PC-3 (cell line): ENCODE results near the gene GINS2. TPM values are rescaled to one million over a fixed set of nuclear protein-coding genes. Genes with fewer than 3 reads are reported as not detected.

Experiments used
- ATAC-seq: fragments of 200-7000 bp; cut with Tn5 transposase; 2 replicates; pipeline ENCODE4 v1.9.1; 2020; ENCODE audit warnings: mild to moderate bottlenecking, moderate library complexity
- BruUV-seq: library from RNA; stranded (reverse); fragments of 400-500 nt; replicated peaks from 2 replicates; lab custom pipeline; 2021; lab: Mats Ljungman, UMichigan
- CTCF ChIA-PET: fragments of 300-600 bp; sonication (Branson Sonifier 250); formaldehyde crosslinking; loops from one replicate; lab custom pipeline; 2022; ENCODE audit warnings: antibody characterized with exemption; lab: Charles Lee
- POLR2A ChIA-PET: fragments of 300-600 bp; sonication (Branson Sonifier 250); formaldehyde crosslinking; loops from one replicate; lab custom pipeline; 2022; ENCODE audit warnings: antibody characterized with exemption; ENCODE audit not compliant: unreplicated experiment; lab: Charles Lee
- DNase-seq: peaks from one replicate; pipeline ENCODE4 v3.0.0-alpha.2; 2015
- H2AFZ ChIP-seq: fragments of 300-600 bp; sonication (generic); 2 replicates; pipeline ENCODE4 v1.6.0; 2016; ENCODE audit warnings: antibody characterized with exemption, low read length
- H3F3A ChIP-seq: fragments of 300-600 bp; sonication (generic); one replicate; pipeline ENCODE4 v1.6.0; 2017; ENCODE audit warnings: antibody characterized with exemption, low read length, control low read depth, mild to moderate bottlenecking; ENCODE audit not compliant: unreplicated experiment
- H3K27ac ChIP-seq: fragments of 300-600 bp; sonication (generic); 2 replicates; pipeline ENCODE4 v1.5.1; 2016; ENCODE audit warnings: mild to moderate bottlenecking, low read length
- H3K27me3 ChIP-seq: fragments of 300-600 bp; sonication (generic); 2 replicates; pipeline ENCODE4 v1.6.1; 2016; ENCODE audit warnings: low read length, mixed read lengths
- H3K36me3 ChIP-seq: fragments of 300-600 bp; sonication (generic); 2 replicates; pipeline ENCODE4 v1.6.1; 2016; ENCODE audit warnings: low read depth, mixed run types, low read length, mixed read lengths
- H3K4me1 ChIP-seq: fragments of 300-600 bp; sonication (generic); 2 replicates; pipeline ENCODE4 v1.5.1; 2016; ENCODE audit warnings: low read length; ENCODE audit not compliant: insufficient read depth
- H3K4me2 ChIP-seq: fragments of 300-600 bp; sonication (generic); 2 replicates; pipeline ENCODE4 v1.6.0; 2016; ENCODE audit warnings: low read length
- H3K4me3 ChIP-seq: fragments of 300-600 bp; sonication (generic); 2 replicates; pipeline ENCODE4 v1.5.1; 2016; ENCODE audit warnings: mild to moderate bottlenecking, low read length, mixed read lengths
- H3K79me2 ChIP-seq: fragments of 300-600 bp; sonication (generic); 2 replicates; pipeline ENCODE4 v1.6.1; 2017; ENCODE audit warnings: low read length, mixed read lengths
- H3K9ac ChIP-seq: fragments of 300-600 bp; sonication (generic); 2 replicates; pipeline ENCODE4 v1.6.0; 2016; ENCODE audit warnings: mild to moderate bottlenecking, low read length
- H3K9me2 ChIP-seq: fragments of 300-600 bp; sonication (generic); replicated peaks from 2 replicates; pipeline ENCODE4 v1.6.1; 2016; ENCODE audit warnings: mixed run types, low read length, mixed read lengths
- H3K9me3 ChIP-seq: fragments of 300-600 bp; sonication (generic); 2 replicates; pipeline ENCODE4 v1.6.1; 2016; ENCODE audit warnings: low read length, mixed read lengths
- H4K20me1 ChIP-seq: fragments of 300-600 bp; sonication (generic); 2 replicates; pipeline ENCODE4 v1.6.1; 2016; ENCODE audit warnings: low read length, mixed read lengths
- EZH2 ChIP-seq: fragments of 300-600 bp; sonication (generic); IDR thresholded peaks from one replicate; pipeline ENCODE4 v1.6.1; 2017; ENCODE audit warnings: antibody characterized with exemption, mild to moderate bottlenecking, low read length; ENCODE audit not compliant: unreplicated experiment
- EZH2phosphoT487 ChIP-seq: fragments of 300-600 bp; sonication (generic); IDR thresholded peaks from 2 replicates; pipeline ENCODE4 v1.6.1; 2018; ENCODE audit warnings: mild to moderate bottlenecking, antibody characterized with exemption, low read length, borderline replicate concordance
- intact Hi-C: fragments of 100-400 bp; cut with micrococcal nuclease; formaldehyde crosslinking; loops from 2 replicates; pipeline ENCODE4 v1.9.0; 2023
- total RNA-seq: library from RNA; depleted of rRNA; stranded (reverse); fragments of >200 nt; gene quantifications from 2 replicates; pipeline ENCODE4 v1.2.3, GENCODE V29; 2014
- TF ChIP-seq, protein P1 (sequence below): fragments of 300-600 bp; sonication (generic); conservative IDR thresholded peaks from 2 replicates; pipeline ENCODE4 v1.5.1; 2017; ENCODE audit warnings: antibody characterized with exemption, low read depth, mild to moderate bottlenecking, low read length

The GINS2 gene
- total RNA-seq, 1 experiment from 2014 or later = 28.7 TPM

DNA sequence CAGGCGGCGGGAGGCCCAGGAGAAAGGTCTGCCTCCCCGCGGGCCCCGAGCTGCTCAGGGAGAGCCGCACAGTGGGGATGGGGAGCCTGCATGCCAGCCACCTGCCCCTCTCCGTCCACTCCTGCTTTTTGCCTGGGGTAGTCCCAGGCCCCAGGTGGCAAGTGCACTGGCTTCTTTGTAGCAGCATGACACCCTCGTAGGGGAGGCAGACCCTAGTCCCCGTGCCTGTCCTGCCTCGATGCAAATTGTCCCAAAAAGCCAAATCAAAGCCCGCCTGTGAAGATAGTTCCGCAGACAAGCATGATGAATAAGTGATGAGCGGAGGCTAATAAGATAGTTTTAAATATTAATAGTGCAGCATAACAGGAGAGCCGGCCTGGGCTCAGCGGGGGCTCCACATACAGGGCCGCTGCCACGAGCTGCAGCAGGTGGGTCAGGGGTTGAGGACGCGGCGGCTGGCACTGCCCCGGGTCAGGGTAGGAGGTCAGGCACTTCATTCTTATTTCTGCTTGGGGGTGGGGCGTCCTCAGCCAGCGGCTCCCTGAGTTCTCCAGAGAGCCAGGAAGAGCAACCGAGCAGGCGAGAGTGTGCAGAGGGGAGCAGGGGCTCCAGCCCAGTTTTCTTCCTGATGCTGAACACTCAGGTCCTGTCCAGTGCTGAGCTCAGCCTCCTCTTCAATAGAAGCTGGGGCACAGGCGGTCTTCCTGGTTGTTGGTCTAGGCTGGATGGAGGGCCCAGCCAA, 26.8 kb downstream of the GINS2 start:
- Histone ChIP-seq H3K27ac (no peak overlapping the region), H4K20me1 (no peaks in the 10 kb centered on the region), H3F3A (no peaks in the 10 kb centered on the region), H3K9me2 (no peaks in the 10 kb centered on the region), H3K36me3 (peaks cover 13% of the 10 kb centered on the region), H3K79me2 (no peaks in the 10 kb centered on the region), H3K4me2 (no peak overlapping the region), H3K9me3 (no peaks in the 10 kb centered on the region), H3K9ac (no peak overlapping the region), H3K4me3 (no peak overlapping the region), H2AFZ (no peak overlapping the region), H3K4me1 (no peaks in the 10 kb centered on the region), H3K27me3 (no peaks in the 10 kb centered on the region)
- ATAC-seq (no peak), DNase-seq (no peak)
- ChIA-PET CTCF (no interaction called here), POLR2A (no interaction called here)
- TF ChIP-seq EZH2phosphoT487 (no peak), EZH2 (no peak)
- TF ChIP-seq, protein P1, sequence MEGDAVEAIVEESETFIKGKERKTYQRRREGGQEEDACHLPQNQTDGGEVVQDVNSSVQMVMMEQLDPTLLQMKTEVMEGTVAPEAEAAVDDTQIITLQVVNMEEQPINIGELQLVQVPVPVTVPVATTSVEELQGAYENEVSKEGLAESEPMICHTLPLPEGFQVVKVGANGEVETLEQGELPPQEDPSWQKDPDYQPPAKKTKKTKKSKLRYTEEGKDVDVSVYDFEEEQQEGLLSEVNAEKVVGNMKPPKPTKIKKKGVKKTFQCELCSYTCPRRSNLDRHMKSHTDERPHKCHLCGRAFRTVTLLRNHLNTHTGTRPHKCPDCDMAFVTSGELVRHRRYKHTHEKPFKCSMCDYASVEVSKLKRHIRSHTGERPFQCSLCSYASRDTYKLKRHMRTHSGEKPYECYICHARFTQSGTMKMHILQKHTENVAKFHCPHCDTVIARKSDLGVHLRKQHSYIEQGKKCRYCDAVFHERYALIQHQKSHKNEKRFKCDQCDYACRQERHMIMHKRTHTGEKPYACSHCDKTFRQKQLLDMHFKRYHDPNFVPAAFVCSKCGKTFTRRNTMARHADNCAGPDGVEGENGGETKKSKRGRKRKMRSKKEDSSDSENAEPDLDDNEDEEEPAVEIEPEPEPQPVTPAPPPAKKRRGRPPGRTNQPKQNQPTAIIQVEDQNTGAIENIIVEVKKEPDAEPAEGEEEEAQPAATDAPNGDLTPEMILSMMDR = no peak
- BruUV-seq = no TSS peak
- intact Hi-C loops = no loop called here

- H3K9ac ChIP-seq = no peak overlapping the region
- H3K36me3 ChIP-seq = peaks cover 8% of the 10 kb centered on the region; the same call in 1 of the 2 replicates
- intact Hi-C loops = no loop called here
- no peak overlapping the region for H3K27ac ChIP-seq
- H3K9me3 ChIP-seq = no peaks in the 10 kb centered on the region
- CTCF ChIA-PET = no interaction called here
- ATAC-seq (no peak), DNase-seq (no peak)
- no peaks in the 10 kb centered on the region for H3K4me1 ChIP-seq
- H3K4me2 ChIP-seq = no peak overlapping the region
- TF ChIP-seq EZH2phosphoT487 (no peak), EZH2 (no peak)
- TF ChIP-seq, protein P1 = no peak
- BruUV-seq = no TSS peak
- no peaks in the 10 kb centered on the region for H4K20me1 ChIP-seq
- POLR2A ChIA-PET = no interaction called here
- no peak overlapping the region for H2AFZ ChIP-seq
- H3K4me3 ChIP-seq = no peak overlapping the region
- H3K27me3 ChIP-seq = no peaks in the 10 kb centered on the region
- no peaks in the 10 kb centered on the region for H3F3A ChIP-seq
- no peaks in the 10 kb centered on the region for H3K79me2 ChIP-seq
- no peaks in the 10 kb centered on the region for H3K9me2 ChIP-seq
Observed at GRCh38 chr16:85660843-85661739, 27.7 kb downstream of the GINS2 start.
